CD4-positive, alpha-beta T cell treated with Interferon gamma for 1 hour (primary cell): ENCODE results near the gene OARD1.

ENCODE experiments used
- DNase-seq: peaks from one replicate; pipeline ENCODE4 v3.0.0-alpha.2; 2020

The OARD1 gene

GRCh38 chr6:41074692-41075436, 2.7 kb upstream of the OARD1 start:
- DNase-seq: no peak

GRCh38 chr6:41073968-41074691, 2.0 kb upstream of the OARD1 start:
- no peak for DNase-seq

GRCh38 chr6:41073203-41073967, 1.2 kb upstream of the OARD1 start:
- DNase-seq: peak; percentile 87

GRCh38 chr6:41072836-41073202, 663 bp upstream of the OARD1 start, which contains the start of gene NFYA:
NFYA (plus strand) TSS chr6:41072974; CDS start chr6:41079090, 6,116 bp downstream.
- no peak for DNase-seq

- no peak for DNase-seq
Measured at GRCh38 chr6:41071501-41071922, 644 bp downstream of the OARD1 start.

GRCh38 chr6:41066867-41067304, 5.3 kb downstream of the OARD1 start:
- peak; percentile 57 for DNase-seq

- DNase-seq: no peak
Measured at GRCh38 chr6:41065550-41066026, 6.6 kb downstream of the OARD1 start.

- no peak for DNase-seq
Measured at GRCh38 chr6:41064841-41065240, 7.3 kb downstream of the OARD1 start.

- DNase-seq: no peak
Measured at GRCh38 chr6:41063884-41064285, 8.3 kb downstream of the OARD1 start.

GRCh38 chr6:41062056-41062455, 10.1 kb downstream of the OARD1 start:
- no peak for DNase-seq

GRCh38 chr6:41061196-41061726, 10.9 kb downstream of the OARD1 start:
- DNase-seq: no peak

- no peak for DNase-seq
Measured at GRCh38 chr6:41059556-41059955, 12.6 kb downstream of the OARD1 start.

- no peak for DNase-seq
Measured at GRCh38 chr6:41058783-41059181, 13.4 kb downstream of the OARD1 start.

GRCh38 chr6:41056768-41057490, 15.2 kb downstream of the OARD1 start:
- no peak for DNase-seq

GRCh38 chr6:41055149-41055548, 17.0 kb downstream of the OARD1 start:
- no peak for DNase-seq

GRCh38 chr6:41054511-41054910, 17.6 kb downstream of the OARD1 start:
- no peak for DNase-seq

- no peak for DNase-seq
Measured at GRCh38 chr6:41053041-41053440, 19.1 kb downstream of the OARD1 start, which contains the start of gene APOBEC2. APOBEC2 (plus strand) TSS chr6:41053202; CDS start chr6:41053348, 146 bp downstream.

- DNase-seq: no peak
Measured at GRCh38 chr6:41051873-41052272, 20.3 kb downstream of the OARD1 start.

- DNase-seq: no peak
Measured at GRCh38 chr6:41050536-41050935, 21.6 kb downstream of the OARD1 start.

GRCh38 chr6:41049955-41050354, 22.2 kb downstream of the OARD1 start:
- no peak for DNase-seq

GRCh38 chr6:41049521-41049920, 22.6 kb downstream of the OARD1 start:
- no peak for DNase-seq
